Astrocyte (in vitro differentiated cells and primary cell): ENCODE results near the gene DIP2B. TPM values are rescaled to one million over a fixed set of nuclear protein-coding genes. Genes with fewer than 3 reads are reported as not detected.
A peak's percentile ranks its signal among the peaks of the same experiment; 100 is the strongest.

Source experiments
- DNase-seq: peaks from one replicate; pipeline ENCODE4 v3.0.0-alpha.2; 2010; ENCODE audit warnings: low read depth
- FAIRE-seq: peaks from 2 replicates; lab custom pipeline; 2011; peaks lifted over from hg19 to GRCh38; lab: Jason Lieb, UNC
- H2AFZ ChIP-seq: 2 replicates; pipeline ENCODE4 v1.6.0; 2012; ENCODE audit warnings: low read depth, low read length, inconsistent platforms
- H3K27ac ChIP-seq: 2 replicates; pipeline ENCODE4 v1.5.1; 2011; ENCODE audit warnings: low read depth, low read length, inconsistent platforms
- H3K27me3 ChIP-seq: 2 replicates; pipeline ENCODE4 v1.6.0; 2011; ENCODE audit warnings: low read length, inconsistent platforms; ENCODE audit not compliant: insufficient read depth
- H3K36me3 ChIP-seq: 2 replicates; pipeline ENCODE4 v1.5.1; 2011; ENCODE audit warnings: low read length, inconsistent platforms; ENCODE audit not compliant: insufficient read depth
- H3K4me1 ChIP-seq: 2 replicates; pipeline ENCODE4 v1.5.1; 2011; ENCODE audit warnings: low read length, inconsistent platforms; ENCODE audit not compliant: insufficient read depth
- H3K4me2 ChIP-seq: 2 replicates; pipeline ENCODE4 v1.6.0; 2012; ENCODE audit warnings: low read length, inconsistent platforms
- H3K4me3 ChIP-seq: 2 replicates; pipeline ENCODE4 v1.5.1; 2011; ENCODE audit warnings: low read depth, mild to moderate bottlenecking, low read length, inconsistent platforms; ENCODE audit not compliant: insufficient read depth
- H3K79me2 ChIP-seq: 2 replicates; pipeline ENCODE4 v1.6.0; 2012; ENCODE audit warnings: mild to moderate bottlenecking, low read length, inconsistent platforms; ENCODE audit not compliant: insufficient read depth
- H3K9ac ChIP-seq: 2 replicates; pipeline ENCODE4 v1.6.0; 2012; ENCODE audit warnings: mild to moderate bottlenecking, low read length, inconsistent platforms
- H3K9me3 ChIP-seq: 2 replicates; pipeline ENCODE4 v1.5.1; 2012; ENCODE audit warnings: low read depth, mild to moderate bottlenecking, low read length, inconsistent platforms; ENCODE audit not compliant: insufficient read depth
- H4K20me1 ChIP-seq: 2 replicates; pipeline ENCODE4 v1.6.0; 2012; ENCODE audit warnings: low read length, inconsistent platforms; ENCODE audit not compliant: insufficient read depth
- H3K27ac Mint-ChIP-seq: one replicate; pipeline ENCODE4 v1.8.0; 2021; ENCODE audit warnings: mild to moderate bottlenecking, mixed read lengths; ENCODE audit not compliant: unreplicated experiment
- H3K27me3 Mint-ChIP-seq: one replicate; pipeline ENCODE4 v1.8.0; 2021; ENCODE audit warnings: low read depth, mixed read lengths; ENCODE audit not compliant: unreplicated experiment
- H3K36me3 Mint-ChIP-seq: one replicate; pipeline ENCODE4 v1.8.0; 2021; ENCODE audit warnings: low read depth, mixed read lengths; ENCODE audit not compliant: unreplicated experiment
- H3K4me1 Mint-ChIP-seq: one replicate; pipeline ENCODE4 v1.8.0; 2021; ENCODE audit warnings: low read depth, mixed read lengths; ENCODE audit not compliant: unreplicated experiment
- H3K4me3 Mint-ChIP-seq: one replicate; pipeline ENCODE4 v1.8.0; 2021; ENCODE audit warnings: mild to moderate bottlenecking, moderate library complexity, mixed read lengths; ENCODE audit not compliant: unreplicated experiment
- H3K9me3 Mint-ChIP-seq: one replicate; pipeline ENCODE4 v1.8.0; 2021; ENCODE audit warnings: mild to moderate bottlenecking, mixed read lengths; ENCODE audit not compliant: unreplicated experiment
- EZH2 ChIP-seq: IDR thresholded peaks from 2 replicates; pipeline ENCODE4 v1.6.1; 2012; ENCODE audit warnings: mild to moderate bottlenecking, low read length, inconsistent platforms; ENCODE audit not compliant: insufficient read depth
- total RNA-seq: library from RNA; stranded (reverse); gene quantifications from 2 replicates; pipeline ENCODE4 v1.2.1, GENCODE V29; 2021
- TF ChIP-seq, protein P1 (sequence below): IDR thresholded peaks from 2 replicates; pipeline ENCODE4 v1.5.1; 2011; ENCODE audit warnings: low read depth, mild to moderate bottlenecking, inconsistent platforms, low read length, moderate library complexity; ENCODE audit not compliant: insufficient read depth

Gene DIP2B
- total RNA-seq, 1 donor from 2014 or later = 53.2 TPM

- Mint-ChIP-seq H3K27me3 (no peaks in the 10 kb centered on the region), H3K9me3 (no peaks in the 10 kb centered on the region), H3K27ac (no peak overlapping the region), H3K4me1 (no peaks in the 10 kb centered on the region), H3K4me3 (no peak overlapping the region), H3K36me3 (peaks cover 6% of the 10 kb centered on the region)
- peaks cover 37% of the 10 kb centered on the region for H4K20me1 ChIP-seq
- no peak overlapping the region for H3K4me3 ChIP-seq
- no peak overlapping the region for H3K4me2 ChIP-seq
- no peak for TF ChIP-seq EZH2
- TF ChIP-seq, protein P1, sequence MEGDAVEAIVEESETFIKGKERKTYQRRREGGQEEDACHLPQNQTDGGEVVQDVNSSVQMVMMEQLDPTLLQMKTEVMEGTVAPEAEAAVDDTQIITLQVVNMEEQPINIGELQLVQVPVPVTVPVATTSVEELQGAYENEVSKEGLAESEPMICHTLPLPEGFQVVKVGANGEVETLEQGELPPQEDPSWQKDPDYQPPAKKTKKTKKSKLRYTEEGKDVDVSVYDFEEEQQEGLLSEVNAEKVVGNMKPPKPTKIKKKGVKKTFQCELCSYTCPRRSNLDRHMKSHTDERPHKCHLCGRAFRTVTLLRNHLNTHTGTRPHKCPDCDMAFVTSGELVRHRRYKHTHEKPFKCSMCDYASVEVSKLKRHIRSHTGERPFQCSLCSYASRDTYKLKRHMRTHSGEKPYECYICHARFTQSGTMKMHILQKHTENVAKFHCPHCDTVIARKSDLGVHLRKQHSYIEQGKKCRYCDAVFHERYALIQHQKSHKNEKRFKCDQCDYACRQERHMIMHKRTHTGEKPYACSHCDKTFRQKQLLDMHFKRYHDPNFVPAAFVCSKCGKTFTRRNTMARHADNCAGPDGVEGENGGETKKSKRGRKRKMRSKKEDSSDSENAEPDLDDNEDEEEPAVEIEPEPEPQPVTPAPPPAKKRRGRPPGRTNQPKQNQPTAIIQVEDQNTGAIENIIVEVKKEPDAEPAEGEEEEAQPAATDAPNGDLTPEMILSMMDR = no peak
- peaks cover 75% of the 10 kb centered on the region for H3K79me2 ChIP-seq
- FAIRE-seq (no peak), DNase-seq (no peak)
- no peak overlapping the region for H3K9ac ChIP-seq
- H3K9me3 ChIP-seq = no peaks in the 10 kb centered on the region
- no peaks in the 10 kb centered on the region for H3K4me1 ChIP-seq
- no peaks in the 10 kb centered on the region for H3K27me3 ChIP-seq
- no peak overlapping the region for H2AFZ ChIP-seq
- H3K27ac ChIP-seq = no peak overlapping the region
- no peaks in the 10 kb centered on the region for H3K36me3 ChIP-seq
These were observed 267.7 kb downstream of the DIP2B start for GRCh38 chr12:50772470-50772869.

- Histone ChIP-seq H3K27me3 (no peaks in the 10 kb centered on the region), H3K4me1 (no peaks in the 10 kb centered on the region), H3K36me3 (no peaks in the 10 kb centered on the region), H3K4me3 (no peak overlapping the region), H3K4me2 (no peak overlapping the region), H3K79me2 (peaks cover 75% of the 10 kb centered on the region), H4K20me1 (peaks cover 37% of the 10 kb centered on the region), H3K9me3 (no peaks in the 10 kb centered on the region), H3K9ac (no peak overlapping the region), H2AFZ (no peak overlapping the region), H3K27ac (no peak overlapping the region)
- Mint-ChIP-seq H3K4me3 (peak overlapping the region; percentile 50), H3K36me3 (peaks cover 6% of the 10 kb centered on the region), H3K4me1 (no peaks in the 10 kb centered on the region), H3K27ac (no peak overlapping the region), H3K27me3 (no peaks in the 10 kb centered on the region), H3K9me3 (no peaks in the 10 kb centered on the region)
- TF ChIP-seq, protein P1 = no peak
- no peak for TF ChIP-seq EZH2
- FAIRE-seq = no peak
- DNase-seq = no peak
These were observed 268.1 kb downstream of the DIP2B start for GRCh38 chr12:50772877-50773276.

DNA sequence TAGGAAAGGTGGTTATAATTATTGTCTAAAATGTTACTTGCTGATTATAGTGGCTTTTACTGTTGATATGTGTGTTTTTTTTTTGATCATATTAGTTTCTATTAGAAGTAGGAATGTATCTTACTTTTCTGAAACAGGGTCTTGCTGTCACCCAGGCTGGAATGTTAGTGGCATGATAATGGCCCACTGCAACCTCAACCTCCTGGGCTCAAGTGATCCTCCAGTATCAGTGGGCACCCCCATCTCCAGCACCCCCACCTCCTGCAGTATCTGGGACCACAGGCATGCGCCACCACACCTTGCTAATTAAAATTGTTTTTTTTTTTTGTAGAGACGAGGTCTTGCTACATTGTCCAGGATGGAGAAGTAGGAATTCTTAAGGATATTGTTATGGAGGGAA lies 270.5 kb downstream of the DIP2B start:
- no peaks in the 10 kb centered on the region for H3K9me3 Mint-ChIP-seq
- Histone ChIP-seq H2AFZ (no peak overlapping the region), H3K27ac (no peak overlapping the region), H3K4me1 (no peaks in the 10 kb centered on the region), H4K20me1 (peaks cover 36% of the 10 kb centered on the region), H3K36me3 (no peaks in the 10 kb centered on the region), H3K4me3 (no peak overlapping the region), H3K9me3 (no peaks in the 10 kb centered on the region), H3K9ac (no peak overlapping the region), H3K4me2 (no peak overlapping the region), H3K79me2 (peaks cover 78% of the 10 kb centered on the region), H3K27me3 (no peaks in the 10 kb centered on the region)
- peaks cover 8% of the 10 kb centered on the region for H3K36me3 Mint-ChIP-seq
- DNase-seq (no peak), FAIRE-seq (no peak)
- H3K4me1 Mint-ChIP-seq = no peaks in the 10 kb centered on the region
- H3K27ac Mint-ChIP-seq = no peak overlapping the region
- no peaks in the 10 kb centered on the region for H3K27me3 Mint-ChIP-seq
- no peak overlapping the region for H3K4me3 Mint-ChIP-seq
- TF ChIP-seq EZH2 = no peak
